Measurements from ENCODE around the gene PTPRQ.
"Not testable (repeated sequence)": the region's sequence is repeated elsewhere in the genome, so short reads cannot be mapped to it uniquely, and the experiment has no call there.

Gene PTPRQ

DNA sequence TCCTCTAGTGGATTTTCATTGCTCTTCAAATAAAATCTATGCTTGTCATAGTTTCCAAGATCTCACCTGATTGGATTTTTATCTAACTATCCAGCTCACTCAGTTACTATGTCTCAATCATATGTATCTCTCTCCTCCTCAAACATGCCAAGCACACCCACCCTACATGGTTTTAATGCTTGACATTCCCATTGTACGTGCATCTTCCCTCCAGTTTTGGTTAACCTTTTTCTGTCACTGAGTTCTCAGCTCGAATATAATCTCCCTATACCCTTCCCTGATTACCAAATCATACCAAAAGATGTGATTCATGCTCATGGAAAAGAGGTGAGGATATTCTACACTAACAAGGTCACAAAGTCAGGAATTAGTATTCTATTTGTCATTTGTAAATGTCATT is 12.0 kb upstream of the PTPRQ start:
- H3K9ac ChIP-seq (ENCODE audit: low read depth, low read length): no peak overlapping the region
- no peak overlapping the region for H3K4me3 ChIP-seq (ENCODE audit: low read depth, low read length)
- H3K4me1 ChIP-seq (ENCODE audit: control insufficient read depth, insufficient read depth, low read length): no peaks in the 10 kb centered on the region
- H3K36me3 ChIP-seq (ENCODE audit: control insufficient read depth, insufficient read depth, low read length): no peaks in the 10 kb centered on the region
- no peaks in the 10 kb centered on the region for H3K27me3 ChIP-seq (ENCODE audit: control insufficient read depth, insufficient read depth, low read length)
- no peaks in the 10 kb centered on the region for H3K9me3 ChIP-seq (ENCODE audit: control insufficient read depth, insufficient read depth, low read length)

DNA sequence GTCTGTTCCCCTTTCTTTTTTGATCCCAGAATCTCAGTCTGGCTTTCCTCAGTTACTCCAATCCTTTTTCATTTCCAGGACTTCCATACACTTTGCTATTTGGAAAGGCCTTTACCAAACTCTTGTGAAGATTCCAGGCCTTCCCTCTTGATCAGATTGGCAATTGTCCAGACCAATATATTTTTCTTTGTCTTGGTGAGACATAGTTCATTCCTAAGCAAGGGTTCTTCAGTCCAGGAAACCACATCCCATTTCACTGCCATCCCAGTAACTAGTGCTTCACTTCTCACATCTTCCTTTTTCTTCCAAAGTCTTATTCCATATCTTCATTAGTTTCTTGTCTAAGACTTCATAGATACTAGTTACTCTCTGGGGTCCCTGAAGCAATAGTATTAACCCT is 2.1 kb upstream of the PTPRQ start:
- no peaks in the 10 kb centered on the region for H3K4me1 ChIP-seq (ENCODE audit: control insufficient read depth, insufficient read depth, low read length)
- no peaks in the 10 kb centered on the region for H3K27me3 ChIP-seq (ENCODE audit: control insufficient read depth, insufficient read depth, low read length)
- no peaks in the 10 kb centered on the region for H3K36me3 ChIP-seq (ENCODE audit: control insufficient read depth, insufficient read depth, low read length)
- H3K9ac ChIP-seq (ENCODE audit: low read depth, low read length): no peak overlapping the region
- no peak overlapping the region for H3K4me3 ChIP-seq (ENCODE audit: low read depth, low read length)
- no peaks in the 10 kb centered on the region for H3K9me3 ChIP-seq (ENCODE audit: control insufficient read depth, insufficient read depth, low read length)

DNA sequence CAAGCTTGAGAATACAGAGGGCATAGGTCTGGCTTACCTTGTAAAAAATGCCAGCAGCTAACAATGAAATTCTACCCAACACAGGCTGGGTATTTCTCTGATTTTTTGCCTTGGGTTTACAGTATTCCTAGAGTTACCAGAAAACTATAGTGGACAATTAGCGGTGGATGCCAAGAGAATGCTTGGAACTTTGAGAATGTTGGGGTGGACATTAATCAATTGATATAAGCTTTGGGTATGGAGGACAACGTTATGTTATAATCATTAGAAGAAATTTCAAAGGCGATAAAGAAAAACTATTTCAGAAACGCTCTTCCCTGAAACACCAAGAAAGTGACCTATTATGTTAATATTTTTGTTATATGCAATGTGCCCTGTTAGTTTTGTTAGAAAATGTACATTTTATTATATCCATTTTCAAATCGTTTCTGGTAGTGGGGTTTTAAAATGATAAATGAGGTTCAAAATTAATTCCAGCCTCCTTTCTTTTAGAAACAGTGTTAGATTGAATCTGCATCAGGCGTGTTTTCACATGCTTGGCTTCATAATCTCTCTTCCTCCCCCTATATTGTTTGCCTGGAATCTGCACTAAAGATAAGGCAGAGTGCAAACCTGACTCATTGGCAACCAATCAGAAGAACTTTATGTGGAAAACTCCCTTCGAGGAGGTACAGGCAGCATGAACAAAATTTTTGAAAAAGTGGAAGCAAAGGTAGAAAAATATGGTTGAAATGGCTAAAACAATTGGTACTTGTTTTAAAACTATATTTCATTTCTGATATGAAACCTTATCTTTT is 1.4 kb upstream of the PTPRQ start:
- Histone ChIP-seq H3K9me3 (ENCODE audit: control insufficient read depth, insufficient read depth, low read length) (no peaks in the 10 kb centered on the region), H3K4me3 (ENCODE audit: low read depth, low read length) (no peak overlapping the region), H3K27me3 (ENCODE audit: control insufficient read depth, insufficient read depth, low read length) (no peaks in the 10 kb centered on the region), H3K36me3 (ENCODE audit: control insufficient read depth, insufficient read depth, low read length) (no peaks in the 10 kb centered on the region), H3K9ac (ENCODE audit: low read depth, low read length) (no peak overlapping the region), H3K4me1 (ENCODE audit: control insufficient read depth, insufficient read depth, low read length) (no peaks in the 10 kb centered on the region)

DNA sequence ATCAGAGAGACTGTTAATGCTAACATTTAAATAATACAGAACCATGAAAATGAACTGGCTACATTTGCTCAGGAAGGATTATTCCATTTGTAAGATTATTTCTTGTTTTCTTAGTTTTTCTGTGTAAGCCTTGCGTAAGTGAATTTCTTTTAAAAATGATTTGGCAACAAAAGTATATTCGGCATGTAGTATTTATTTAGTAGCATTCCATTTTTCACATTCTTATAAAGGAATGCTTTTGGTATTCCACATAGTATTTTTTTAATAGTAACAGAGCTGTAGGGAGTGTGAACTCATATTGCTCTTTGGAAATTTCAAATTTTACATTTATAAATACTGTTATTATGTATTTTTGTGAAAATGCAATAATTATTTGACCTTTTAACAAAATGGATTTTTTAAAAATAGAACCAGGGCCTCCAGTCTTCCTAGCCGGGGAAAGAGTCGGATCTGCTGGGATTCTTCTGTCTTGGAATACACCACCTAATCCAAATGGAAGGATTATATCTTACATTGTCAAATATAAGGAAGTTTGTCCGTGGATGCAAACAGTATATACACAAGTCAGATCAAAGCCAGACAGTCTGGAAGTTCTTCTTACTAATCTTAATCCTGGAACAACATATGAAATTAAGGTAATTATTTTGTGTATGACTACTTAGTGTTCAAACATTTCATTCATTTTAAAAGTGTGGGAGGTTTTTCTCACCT is 1.2 kb downstream of the PTPRQ start:
- no peaks in the 10 kb centered on the region for H3K27me3 ChIP-seq (ENCODE audit: control insufficient read depth, insufficient read depth, low read length)

DNA sequence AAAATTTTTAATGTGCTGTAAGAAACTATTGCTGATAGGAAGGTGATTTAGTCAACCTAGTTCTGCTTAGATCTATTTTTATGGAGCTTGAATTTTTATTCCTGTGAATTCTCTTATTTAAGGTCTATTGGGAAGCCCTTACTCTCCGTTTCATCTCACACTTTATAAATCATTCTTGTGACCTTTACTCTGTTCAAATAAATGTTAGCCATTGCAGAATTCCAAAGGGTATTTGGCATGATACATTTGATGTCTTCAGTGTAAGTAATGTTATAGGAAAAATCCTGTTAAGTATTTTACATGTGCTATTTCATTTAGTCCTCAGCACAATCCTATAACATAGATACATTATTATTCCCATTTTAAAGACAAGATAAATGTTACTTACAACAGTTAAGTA is 12.5 kb downstream of the PTPRQ start:
- Histone ChIP-seq H3K4me3 (ENCODE audit: low read depth, low read length) (no peak overlapping the region), H3K9me3 (ENCODE audit: control insufficient read depth, insufficient read depth, low read length) (peaks cover 3% of the 10 kb centered on the region), H3K27me3 (ENCODE audit: control insufficient read depth, insufficient read depth, low read length) (no peaks in the 10 kb centered on the region), H3K9ac (ENCODE audit: low read depth, low read length) (no peak overlapping the region), H3K36me3 (ENCODE audit: control insufficient read depth, insufficient read depth, low read length) (no peaks in the 10 kb centered on the region), H3K4me1 (ENCODE audit: control insufficient read depth, insufficient read depth, low read length) (no peaks in the 10 kb centered on the region)

More for the DNA sequence above, 1.2 kb downstream of the PTPRQ start:
- no peaks in the 10 kb centered on the region for H3K4me1 ChIP-seq (ENCODE audit: control insufficient read depth, insufficient read depth, low read length)
- H3K9me3 ChIP-seq (ENCODE audit: control insufficient read depth, insufficient read depth, low read length): no peaks in the 10 kb centered on the region
- H3K36me3 ChIP-seq (ENCODE audit: control insufficient read depth, insufficient read depth, low read length): no peaks in the 10 kb centered on the region
- no peak overlapping the region for H3K4me3 ChIP-seq (ENCODE audit: low read depth, low read length)
- H3K9ac ChIP-seq (ENCODE audit: low read depth, low read length): no peak overlapping the region

DNA sequence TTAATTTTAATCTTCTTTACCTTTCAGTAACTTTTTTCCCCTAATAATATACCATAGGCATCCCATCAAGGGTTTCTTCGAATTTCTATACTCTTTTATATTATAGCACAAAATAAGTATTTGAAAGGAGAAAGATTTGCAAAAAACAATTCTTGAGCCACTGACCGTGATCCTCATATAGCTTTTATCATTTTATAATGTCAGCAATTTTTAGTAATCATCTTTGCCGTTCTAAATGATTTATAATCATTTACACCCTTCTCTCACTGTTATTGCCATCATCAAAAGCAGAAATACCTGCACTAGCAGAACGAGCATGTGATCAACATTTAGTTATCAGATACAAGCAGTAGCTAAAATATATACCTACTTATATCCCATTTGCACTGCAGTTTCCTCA is 16.9 kb downstream of the PTPRQ start:
- no peaks in the 10 kb centered on the region for H3K36me3 ChIP-seq (ENCODE audit: control insufficient read depth, insufficient read depth, low read length)
- H3K4me3 ChIP-seq (ENCODE audit: low read depth, low read length): no peak overlapping the region
- no peaks in the 10 kb centered on the region for H3K27me3 ChIP-seq (ENCODE audit: control insufficient read depth, insufficient read depth, low read length)
- H3K4me1 ChIP-seq (ENCODE audit: control insufficient read depth, insufficient read depth, low read length): no peaks in the 10 kb centered on the region
- H3K9ac ChIP-seq (ENCODE audit: low read depth, low read length): no peak overlapping the region
- H3K9me3 ChIP-seq (ENCODE audit: control insufficient read depth, insufficient read depth, low read length): no peaks in the 10 kb centered on the region

DNA sequence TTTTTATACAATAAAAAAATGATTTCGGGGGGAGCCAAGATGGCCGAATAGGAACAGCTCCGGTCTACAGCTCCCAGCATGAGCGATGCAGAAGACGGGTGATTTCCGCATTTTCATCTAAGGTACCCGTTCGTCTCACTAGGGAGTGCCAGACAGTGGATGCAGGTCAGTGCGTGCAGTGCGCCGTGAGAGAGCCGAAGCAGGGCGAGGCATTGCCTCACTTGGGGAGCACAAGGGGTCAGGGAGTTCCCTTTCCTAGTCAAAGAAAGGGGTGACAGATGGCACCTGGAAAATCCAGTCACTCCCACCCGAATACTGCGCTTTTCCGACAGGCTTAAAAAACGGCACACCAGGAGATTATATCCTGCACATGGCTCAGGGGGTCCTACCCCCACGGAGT is 17.8 kb downstream of the PTPRQ start:
- H3K4me3 ChIP-seq (ENCODE audit: low read depth, low read length); H3K9ac ChIP-seq (ENCODE audit: low read depth, low read length); H3K36me3 ChIP-seq (ENCODE audit: control insufficient read depth, insufficient read depth, low read length); H3K27me3 ChIP-seq (ENCODE audit: control insufficient read depth, insufficient read depth, low read length); H3K9me3 ChIP-seq (ENCODE audit: control insufficient read depth, insufficient read depth, low read length); H3K4me1 ChIP-seq (ENCODE audit: control insufficient read depth, insufficient read depth, low read length): not testable (repeated sequence)

DNA sequence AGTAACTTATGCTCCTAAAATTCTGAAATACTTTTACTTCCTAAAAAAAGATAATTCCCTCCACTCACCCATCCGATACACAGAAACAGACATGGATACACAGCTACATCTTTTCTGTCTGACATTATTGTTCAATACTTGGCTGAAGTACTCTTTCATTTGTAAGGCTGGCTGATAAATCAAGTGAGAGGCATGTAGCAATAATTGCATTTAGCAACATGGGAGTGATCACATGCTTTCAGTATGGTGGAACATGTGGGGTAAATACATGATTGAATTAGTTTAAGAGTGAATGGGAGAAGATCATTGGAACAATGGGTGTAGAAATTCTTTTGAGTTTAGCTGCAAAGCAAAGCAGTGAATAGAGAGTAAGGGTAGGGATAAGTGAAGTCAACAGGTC is 25.6 kb downstream of the PTPRQ start:
- Histone ChIP-seq H3K9ac (ENCODE audit: low read depth, low read length) (no peak overlapping the region), H3K36me3 (ENCODE audit: control insufficient read depth, insufficient read depth, low read length) (no peaks in the 10 kb centered on the region), H3K9me3 (ENCODE audit: control insufficient read depth, insufficient read depth, low read length) (no peaks in the 10 kb centered on the region), H3K4me1 (ENCODE audit: control insufficient read depth, insufficient read depth, low read length) (peaks cover 6% of the 10 kb centered on the region), H3K4me3 (ENCODE audit: low read depth, low read length) (no peak overlapping the region), H3K27me3 (ENCODE audit: control insufficient read depth, insufficient read depth, low read length) (no peaks in the 10 kb centered on the region)

DNA sequence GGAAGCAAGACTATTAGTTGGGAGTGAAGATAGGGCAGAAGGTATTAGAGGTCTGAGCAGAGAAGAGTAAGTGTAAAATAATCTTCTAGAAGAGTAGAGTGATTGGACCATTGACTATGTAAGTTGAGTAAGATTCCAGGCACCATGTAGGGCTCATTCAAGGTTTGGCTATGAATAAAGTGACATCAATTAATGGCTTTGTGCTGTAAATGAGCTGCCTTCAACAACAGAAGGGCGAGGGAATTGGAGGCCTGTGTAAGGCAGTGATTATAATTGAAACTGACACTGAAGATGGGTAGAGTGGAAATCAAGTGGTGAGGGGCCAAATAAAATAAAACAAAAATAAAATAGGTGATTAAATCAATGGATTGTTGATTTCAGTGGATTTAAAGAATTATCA is 26.4 kb downstream of the PTPRQ start:
- Histone ChIP-seq H3K9ac (ENCODE audit: low read depth, low read length) (no peak overlapping the region), H3K9me3 (ENCODE audit: control insufficient read depth, insufficient read depth, low read length) (no peaks in the 10 kb centered on the region), H3K4me1 (ENCODE audit: control insufficient read depth, insufficient read depth, low read length) (peaks cover 6% of the 10 kb centered on the region), H3K4me3 (ENCODE audit: low read depth, low read length) (no peak overlapping the region), H3K27me3 (ENCODE audit: control insufficient read depth, insufficient read depth, low read length) (no peaks in the 10 kb centered on the region), H3K36me3 (ENCODE audit: control insufficient read depth, insufficient read depth, low read length) (no peaks in the 10 kb centered on the region)

DNA sequence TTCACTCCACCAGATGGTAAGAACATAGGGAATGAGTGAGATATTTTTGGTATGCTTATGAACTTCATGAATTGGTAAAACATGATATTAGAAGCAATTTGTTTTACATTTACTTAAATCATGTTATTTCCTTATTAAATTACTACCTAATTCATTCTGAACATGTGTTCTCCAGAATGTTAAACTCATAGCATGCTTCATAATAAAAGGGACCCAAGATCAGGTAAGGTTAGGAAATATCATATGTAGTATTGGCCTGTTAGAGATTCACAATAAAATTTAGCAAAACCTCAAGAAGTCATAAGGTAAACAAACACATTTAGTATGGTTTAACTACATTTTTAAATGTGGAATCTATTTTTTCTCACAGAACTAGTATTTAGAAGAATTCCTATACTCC is 28.2 kb downstream of the PTPRQ start:
- H3K27me3 ChIP-seq (ENCODE audit: control insufficient read depth, insufficient read depth, low read length): no peaks in the 10 kb centered on the region
- H3K9ac ChIP-seq (ENCODE audit: low read depth, low read length): no peak overlapping the region
- no peaks in the 10 kb centered on the region for H3K36me3 ChIP-seq (ENCODE audit: control insufficient read depth, insufficient read depth, low read length)
- no peaks in the 10 kb centered on the region for H3K9me3 ChIP-seq (ENCODE audit: control insufficient read depth, insufficient read depth, low read length)
- peaks cover 6% of the 10 kb centered on the region for H3K4me1 ChIP-seq (ENCODE audit: control insufficient read depth, insufficient read depth, low read length)
- no peak overlapping the region for H3K4me3 ChIP-seq (ENCODE audit: low read depth, low read length)

DNA sequence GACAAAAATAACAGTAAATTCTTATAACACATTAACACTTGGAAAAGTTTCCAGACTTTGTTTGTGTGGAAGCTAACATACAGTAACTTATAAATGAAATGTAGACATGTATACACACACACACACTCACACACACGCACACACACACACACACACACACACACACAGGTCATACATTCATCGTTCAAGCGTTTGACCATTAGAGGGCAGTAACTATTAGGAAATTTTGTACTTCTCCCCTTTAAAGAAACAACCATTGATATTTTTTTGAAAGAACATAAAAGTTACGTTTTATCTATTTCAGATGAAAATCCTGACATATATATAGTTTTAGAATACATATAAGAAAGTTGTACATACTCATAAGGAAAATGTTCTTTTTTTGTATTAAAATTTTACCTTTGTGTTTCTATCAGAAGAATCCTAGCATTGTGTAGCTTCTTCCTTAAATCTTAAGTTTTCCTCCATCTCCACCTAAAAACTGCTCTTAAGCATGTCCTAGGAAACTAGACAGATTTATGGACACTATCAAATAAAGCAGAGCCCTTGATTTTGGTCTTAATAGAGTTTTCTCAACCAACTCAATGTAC is 29.0 kb downstream of the PTPRQ start:
- Histone ChIP-seq H3K9me3 (ENCODE audit: control insufficient read depth, insufficient read depth, low read length) (no peaks in the 10 kb centered on the region), H3K9ac (ENCODE audit: low read depth, low read length) (no peak overlapping the region), H3K36me3 (ENCODE audit: control insufficient read depth, insufficient read depth, low read length) (no peaks in the 10 kb centered on the region), H3K4me1 (ENCODE audit: control insufficient read depth, insufficient read depth, low read length) (peaks cover 6% of the 10 kb centered on the region), H3K4me3 (ENCODE audit: low read depth, low read length) (no peak overlapping the region), H3K27me3 (ENCODE audit: control insufficient read depth, insufficient read depth, low read length) (no peaks in the 10 kb centered on the region)

All from iPS-15b (cell line).